Kidney epithelial cell (primary cell): ENCODE measurements around the gene TYRP1. TPM values are rescaled to one million over a fixed set of nuclear protein-coding genes. Genes with fewer than 3 reads are reported as not detected.

Experiments used
- DNase-seq: peaks from one replicate; pipeline ENCODE4 v3.0.0-alpha.2; 2010; ENCODE audit warnings: low read depth
- H3K27me3 ChIP-seq: 2 replicates; pipeline ENCODE4 v1.6.0; 2011; ENCODE audit warnings: low read length; ENCODE audit not compliant: control insufficient read depth, insufficient read depth
- H3K36me3 ChIP-seq: 2 replicates; pipeline ENCODE4 v1.5.1; 2011; ENCODE audit warnings: low read length; ENCODE audit not compliant: control insufficient read depth, insufficient read depth
- H3K4me3 ChIP-seq: 2 replicates; pipeline ENCODE4 v1.5.1; 2011; ENCODE audit warnings: low read depth, mild to moderate bottlenecking, control low read depth, low read length
- CTCF ChIP-seq: IDR thresholded peaks from 2 replicates; pipeline ENCODE4 v1.5.1; 2011; ENCODE audit warnings: mild to moderate bottlenecking, moderate library complexity, low read length, control low read depth, inconsistent platforms; ENCODE audit not compliant: insufficient read depth, poor library complexity, severe bottlenecking
- total RNA-seq: library from RNA; depleted of rRNA; stranded (reverse); fragments of >200 nt; gene quantifications from 2 replicates; pipeline ENCODE4 v1.2.3, GENCODE V29; 2015

Gene TYRP1
- total RNA-seq, 1 donor from 2014 or later: not detected

DNA sequence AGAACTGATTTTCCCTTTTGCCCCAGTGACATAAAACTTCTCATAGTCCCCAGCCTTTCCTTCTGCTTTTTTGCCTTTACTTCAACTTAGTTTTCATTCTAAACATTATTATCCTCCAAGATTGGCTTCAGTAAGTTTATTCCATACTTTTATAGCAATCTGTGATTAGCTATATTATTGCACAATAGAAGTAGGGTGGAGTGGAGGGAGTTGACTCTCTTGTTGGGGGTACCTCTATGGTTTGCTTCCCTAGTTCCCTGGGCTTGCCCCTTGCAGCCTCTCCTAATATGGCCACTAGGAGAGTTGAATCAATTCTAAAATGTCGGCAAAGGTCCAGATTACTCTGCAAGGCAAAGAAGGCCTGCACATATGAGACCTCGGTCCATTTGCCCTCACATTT is 36.4 kb upstream of the TYRP1 start:
- DNase-seq: no peak
- Histone ChIP-seq H3K4me3 (no peak overlapping the region), H3K36me3 (no peaks in the 10 kb centered on the region), H3K27me3 (no peaks in the 10 kb centered on the region)
- TF ChIP-seq CTCF: no peak

DNA sequence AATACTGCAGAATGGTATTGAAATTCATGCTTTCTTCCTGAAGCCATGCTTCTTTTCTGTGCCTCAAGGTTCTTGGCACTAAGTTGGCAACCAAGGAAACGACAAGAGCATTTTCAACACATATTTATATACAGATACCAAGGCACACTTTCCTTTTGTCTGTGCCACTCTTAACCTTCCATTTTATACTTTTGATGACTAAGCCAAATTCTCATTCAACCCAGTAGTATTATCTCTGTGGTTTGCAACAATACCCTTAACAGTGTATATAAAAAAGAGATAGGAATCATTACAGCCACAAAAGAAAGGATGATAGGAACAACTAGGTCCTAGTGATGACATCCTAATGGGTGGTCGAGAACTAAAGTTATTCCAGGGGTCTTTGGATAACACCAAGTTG is 36.0 kb upstream of the TYRP1 start:
- Histone ChIP-seq H3K36me3 (no peaks in the 10 kb centered on the region), H3K27me3 (no peaks in the 10 kb centered on the region), H3K4me3 (no peak overlapping the region)
- no peak for TF ChIP-seq CTCF
- no peak for DNase-seq

GRCh38 chr9:12657998-12658397 is 35.2 kb upstream of the TYRP1 start:
- Histone ChIP-seq H3K36me3 (no peaks in the 10 kb centered on the region), H3K27me3 (no peaks in the 10 kb centered on the region), H3K4me3 (no peak overlapping the region)
- DNase-seq: no peak
- TF ChIP-seq CTCF: no peak

GRCh38 chr9:12658531-12659209 is 34.5 kb upstream of the TYRP1 start:
- H3K4me3 ChIP-seq: no peak overlapping the region
- DNase-seq: no peak
- TF ChIP-seq CTCF: no peak
- H3K27me3 ChIP-seq: no peaks in the 10 kb centered on the region
- H3K36me3 ChIP-seq: no peaks in the 10 kb centered on the region

- Histone ChIP-seq H3K27me3 (no peaks in the 10 kb centered on the region), H3K4me3 (no peak overlapping the region), H3K36me3 (no peaks in the 10 kb centered on the region)
- DNase-seq: no peak
- TF ChIP-seq CTCF: no peak
Observed at GRCh38 chr9:12659220-12659619, 34.0 kb upstream of the TYRP1 start.

DNA sequence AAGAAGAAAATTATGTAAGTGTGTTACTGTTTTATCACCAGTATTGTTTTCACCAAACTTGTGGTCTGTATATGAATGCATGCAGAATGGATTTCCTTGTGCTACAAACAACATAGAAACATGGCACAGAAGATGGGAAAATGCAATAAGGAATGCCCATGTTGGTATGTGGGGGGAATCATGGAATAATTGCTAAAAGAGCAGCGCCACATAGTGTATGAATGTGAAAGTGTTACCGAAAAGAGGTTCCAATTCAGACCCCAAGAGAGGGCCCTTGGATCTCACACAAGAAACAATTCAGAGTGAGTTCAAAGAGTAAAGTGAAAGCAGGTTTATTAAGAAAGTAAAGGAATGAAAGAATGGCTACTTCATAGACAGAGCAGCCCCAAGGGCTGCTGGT is 26.4 kb upstream of the TYRP1 start:
- TF ChIP-seq CTCF: peak; percentile 19

More for the DNA sequence above, 26.4 kb upstream of the TYRP1 start:
- Histone ChIP-seq H3K27me3 (no peaks in the 10 kb centered on the region), H3K36me3 (no peaks in the 10 kb centered on the region), H3K4me3 (no peak overlapping the region)
- no peak for DNase-seq
